Endothelial cell of umbilical vein (primary cell): Measurements from ENCODE around the gene CPEB2. TPM values are rescaled to one million over a fixed set of nuclear protein-coding genes. Genes with fewer than 3 reads are reported as not detected.

Experiments
- BruUV-seq: library from RNA; stranded (reverse); fragments of 400-500 nt; replicated peaks from 2 replicates; lab custom pipeline; 2021; lab: Mats Ljungman, UMichigan
- CTCF ChIA-PET: fragments of 300-600, 350-600 bp; sonication (Branson Sonifier 250); formaldehyde crosslinking; loops from one replicate; lab custom pipeline; 2021; ENCODE audit warnings: antibody characterized with exemption, inconsistent platforms; lab: Charles Lee
- POLR2A ChIA-PET: fragments of 300-600, 350-600 bp; sonication (Branson Sonifier 250); formaldehyde crosslinking; loops from one replicate; lab custom pipeline; 2021; ENCODE audit warnings: antibody characterized with exemption, inconsistent platforms; lab: Charles Lee
- DNase-seq: peaks from one replicate; pipeline ENCODE4 v3.0.0-alpha.2; 2011; ENCODE audit warnings: low read depth, low spot score
- FAIRE-seq: peaks from 2 replicates; lab custom pipeline; 2011; peaks lifted over from hg19 to GRCh38; lab: Jason Lieb, UNC
- H2AFZ ChIP-seq: 2 replicates; pipeline ENCODE4 v1.6.0; 2012; ENCODE audit warnings: low read depth, low read length, control low read depth, inconsistent platforms
- H3K27ac ChIP-seq: 2 replicates; pipeline ENCODE4 v1.5.1; 2011; ENCODE audit warnings: low read depth, mild to moderate bottlenecking, control low read depth, low read length, moderate library complexity; ENCODE audit not compliant: insufficient read depth
- H3K27me3 ChIP-seq, 2 experiments: 2 replicates each; pipeline versions ENCODE4 v1.6.0 to v1.6.1; 2011; ENCODE audit warnings: low read length in 2 of 2, mixed read lengths in 1 of 2; ENCODE audit not compliant: control insufficient read depth in 2 of 2, insufficient read depth in 2 of 2
- H3K36me3 ChIP-seq, 2 experiments: 2 replicates in 1 of 2; 3 replicates in 1 of 2; pipeline ENCODE4 v1.5.1; 2011; ENCODE audit warnings: low read length in 2 of 2, mild to moderate bottlenecking in 1 of 2, moderate library complexity in 1 of 2; ENCODE audit not compliant: control insufficient read depth in 2 of 2, insufficient read depth in 2 of 2; ENCODE audit errors: extremely low read depth in 1 of 2
- H3K4me1 ChIP-seq: 3 replicates; pipeline ENCODE4 v1.5.1; 2011; ENCODE audit warnings: mild to moderate bottlenecking, low read length; ENCODE audit not compliant: control insufficient read depth, insufficient read depth; ENCODE audit errors: extremely low read depth
- H3K4me2 ChIP-seq: 2 replicates; pipeline ENCODE4 v1.6.1; 2011; ENCODE audit warnings: low read length, control low read depth, mixed read lengths; ENCODE audit not compliant: insufficient read depth
- H3K4me3 ChIP-seq, 3 experiments: fragments of 200-600 bp in 1 of 3; sonication (generic), shearing (Covaris generic) in 1 of 3; replicated peaks in 1 of 3; 2 replicates each; pipeline ENCODE4 v1.5.1; 2011 to 2016; ENCODE audit warnings: control low read depth in 3 of 3, low read length in 3 of 3, mild to moderate bottlenecking in 2 of 3, inconsistent platforms in 1 of 3, low read depth in 1 of 3, moderate library complexity in 1 of 3; ENCODE audit not compliant: insufficient read depth in 1 of 3
- H3K79me2 ChIP-seq: 2 replicates; pipeline ENCODE4 v1.6.0; 2012; ENCODE audit warnings: low read length, inconsistent platforms; ENCODE audit not compliant: control insufficient read depth, insufficient read depth
- H3K9ac ChIP-seq: replicated peaks from 2 replicates; pipeline ENCODE3; 2011; ENCODE audit warnings: low read length, control low read depth; ENCODE audit not compliant: insufficient read depth; ENCODE audit errors: extremely low read depth
- H3K9me1 ChIP-seq: replicated peaks from 3 replicates; pipeline ENCODE4 v1.6.0; 2011; ENCODE audit warnings: mild to moderate bottlenecking, low read length; ENCODE audit not compliant: control insufficient read depth, insufficient read depth; ENCODE audit errors: extremely low read depth
- H3K9me3 ChIP-seq: replicated peaks from 2 replicates; pipeline ENCODE4 v1.5.1; 2012; ENCODE audit warnings: low read length, inconsistent platforms; ENCODE audit not compliant: control insufficient read depth, insufficient read depth
- H4K20me1 ChIP-seq: replicated peaks from 2 replicates; pipeline ENCODE3; 2011; ENCODE audit warnings: mild to moderate bottlenecking, low read length; ENCODE audit not compliant: control insufficient read depth, insufficient read depth; ENCODE audit errors: extremely low read depth
- EZH2 ChIP-seq: IDR thresholded peaks from 2 replicates; pipeline ENCODE4 v1.6.1; 2012; ENCODE audit warnings: borderline replicate concordance, low read depth, mild to moderate bottlenecking, moderate library complexity, low read length, inconsistent platforms; ENCODE audit not compliant: severe bottlenecking
- FOS ChIP-seq: IDR thresholded peaks from 2 replicates; pipeline ENCODE4 v1.6.1; 2011; ENCODE audit warnings: mild to moderate bottlenecking, low read length, moderate library complexity, borderline replicate concordance; ENCODE audit not compliant: insufficient read depth
- GATA2 ChIP-seq: IDR thresholded peaks from 2 replicates; pipeline ENCODE4 v1.7.0; 2011; ENCODE audit warnings: low read depth, mild to moderate bottlenecking, moderate library complexity, mixed read lengths, low read length; ENCODE audit not compliant: insufficient read length, insufficient read depth
- JUN ChIP-seq: IDR thresholded peaks from 2 replicates; pipeline ENCODE4 v1.6.1; 2011; ENCODE audit warnings: borderline replicate concordance, low read depth; ENCODE audit not compliant: insufficient read length, insufficient read depth
- MAX ChIP-seq: IDR thresholded peaks from 2 replicates; pipeline ENCODE4 v1.6.1; 2011; ENCODE audit not compliant: insufficient read depth, insufficient read length
- MYC ChIP-seq: IDR thresholded peaks from one replicate; pipeline ENCODE4 v1.6.1; 2011; ENCODE audit warnings: mild to moderate bottlenecking, low read depth, low read length
- POLR2A ChIP-seq: IDR thresholded peaks from 2 replicates; pipeline ENCODE4 v1.6.1; 2012; ENCODE audit warnings: low read depth, mild to moderate bottlenecking, control low read depth, low read length
- POLR2AphosphoS5 ChIP-seq: IDR thresholded peaks from 2 replicates; pipeline ENCODE4 v1.6.1; 2012; ENCODE audit warnings: low read depth, mild to moderate bottlenecking, control low read depth, low read length, moderate library complexity; ENCODE audit not compliant: insufficient read depth
- dilution Hi-C: fragments of 300-500 bp; cut with MboI; formaldehyde crosslinking; loops from one replicate; pipeline ENCODE4 v1.15.0; 2019; ENCODE audit warnings: low sequenced_read_pairs; ENCODE audit not compliant: extremely low pct_ligation_motif_present
- intact Hi-C: fragments of 100-400 bp; cut with micrococcal nuclease; formaldehyde crosslinking; loops from one replicate; pipeline ENCODE4 v1.10.0; 2022
- polyA plus RNA-seq, 4 experiments: library from polyadenylated mRNA; depleted of rRNA in 3 of 4; stranded (reverse) in 3 of 4; unstranded in 1 of 4; fragments of >200 nt; gene quantifications; 2 replicates each; pipeline versions ENCODE4 v1.2.1 to v1.2.3, GENCODE V29; 2011 to 2012; ENCODE audit warnings: missing spikeins in 1 of 4
- total RNA-seq: library from RNA; stranded (reverse); gene quantifications from 2 replicates; pipeline ENCODE4 v1.2.3, GENCODE V29; 2021
- TF ChIP-seq, protein P1 (sequence below), 2 donors: IDR thresholded peaks; 1 replicate in 1 of 2; 2 replicates in 1 of 2; pipeline ENCODE4 v1.5.1; 2011; ENCODE audit warnings: low read length in 2 of 2, mild to moderate bottlenecking in 2 of 2, moderate library complexity in 2 of 2, control low read depth in 1 of 2, inconsistent platforms in 1 of 2, low read depth in 1 of 2; ENCODE audit not compliant: insufficient read depth in 1 of 2; ENCODE audit errors: extremely low read depth in 1 of 2

The CPEB2 gene
- total and polyA plus RNA-seq, 2 donors (not counting 3 experiments of a cell fraction or from before 2014, with no cell fraction given), result 2.8 to 11.7 TPM

DNA sequence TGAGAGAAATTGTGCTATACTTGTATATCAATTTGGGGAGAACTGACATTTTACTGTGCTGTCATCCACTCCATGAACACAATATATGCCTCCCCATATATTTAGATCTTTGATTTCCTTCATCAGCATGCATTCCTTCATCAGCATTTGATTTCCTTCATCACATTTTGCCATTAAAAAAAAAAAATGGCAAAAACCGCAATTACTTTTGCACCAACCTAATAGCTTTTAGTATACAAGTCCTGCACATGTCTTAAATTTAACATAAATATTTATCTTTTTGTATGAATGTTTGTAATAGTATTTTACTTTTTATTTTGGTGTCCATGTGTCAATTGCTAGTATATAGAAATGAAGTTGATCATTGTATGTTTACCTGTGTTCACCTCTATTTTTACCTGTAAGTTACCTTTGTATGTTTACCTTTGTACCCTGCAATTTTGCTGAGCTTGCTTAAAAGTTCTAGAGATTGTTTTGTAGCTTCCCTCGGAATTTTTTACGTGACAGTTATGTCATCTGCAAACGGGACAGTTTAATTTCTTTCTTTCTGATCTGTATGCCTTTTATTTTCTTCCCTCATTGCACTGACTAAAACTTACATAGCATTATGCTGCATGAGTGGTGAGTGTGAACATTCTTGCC is 86.2 kb downstream of the CPEB2 start:
- no peak overlapping the region for H3K9ac ChIP-seq
- no TSS peak for BruUV-seq
- ChIA-PET CTCF (no interaction called here), POLR2A (no interaction called here)
- TF ChIP-seq MAX (no peak), POLR2A (no peak), GATA2 (no peak), FOS (no peak), JUN (no peak), EZH2 (no peak), POLR2AphosphoS5 (no peak), MYC (no peak)
- TF ChIP-seq, protein P1, sequence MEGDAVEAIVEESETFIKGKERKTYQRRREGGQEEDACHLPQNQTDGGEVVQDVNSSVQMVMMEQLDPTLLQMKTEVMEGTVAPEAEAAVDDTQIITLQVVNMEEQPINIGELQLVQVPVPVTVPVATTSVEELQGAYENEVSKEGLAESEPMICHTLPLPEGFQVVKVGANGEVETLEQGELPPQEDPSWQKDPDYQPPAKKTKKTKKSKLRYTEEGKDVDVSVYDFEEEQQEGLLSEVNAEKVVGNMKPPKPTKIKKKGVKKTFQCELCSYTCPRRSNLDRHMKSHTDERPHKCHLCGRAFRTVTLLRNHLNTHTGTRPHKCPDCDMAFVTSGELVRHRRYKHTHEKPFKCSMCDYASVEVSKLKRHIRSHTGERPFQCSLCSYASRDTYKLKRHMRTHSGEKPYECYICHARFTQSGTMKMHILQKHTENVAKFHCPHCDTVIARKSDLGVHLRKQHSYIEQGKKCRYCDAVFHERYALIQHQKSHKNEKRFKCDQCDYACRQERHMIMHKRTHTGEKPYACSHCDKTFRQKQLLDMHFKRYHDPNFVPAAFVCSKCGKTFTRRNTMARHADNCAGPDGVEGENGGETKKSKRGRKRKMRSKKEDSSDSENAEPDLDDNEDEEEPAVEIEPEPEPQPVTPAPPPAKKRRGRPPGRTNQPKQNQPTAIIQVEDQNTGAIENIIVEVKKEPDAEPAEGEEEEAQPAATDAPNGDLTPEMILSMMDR (IDR thresholded peaks at IDR 0.05; ENCODE audit: extremely low read depth in 1 of 2, insufficient read depth in 1 of 2, low read depth in 1 of 2, low read length in 2 of 2), result no peak
- DNase-seq (no peak), FAIRE-seq (no peak)
- no peak overlapping the region for H2AFZ ChIP-seq
- H3K4me1 ChIP-seq, result no peaks in the 10 kb centered on the region
- H3K9me1 ChIP-seq, result no peaks in the 10 kb centered on the region
- H3K4me3 ChIP-seq, result no peak overlapping the region
- H3K36me3 ChIP-seq, result no peaks in the 10 kb centered on the region
- no peak overlapping the region for H3K27ac ChIP-seq
- no peaks in the 10 kb centered on the region for H3K79me2 ChIP-seq
- intact Hi-C loops, result no loop called here
- no peaks in the 10 kb centered on the region for H4K20me1 ChIP-seq
- no peaks in the 10 kb centered on the region for H3K27me3 ChIP-seq
- dilution Hi-C loops, result no loop called here
- no peak overlapping the region for H3K4me2 ChIP-seq
- H3K9me3 ChIP-seq, result no peaks in the 10 kb centered on the region
